Measurements from ENCODE around the gene COPS3. TPM values are rescaled to one million over a fixed set of nuclear protein-coding genes. Genes with fewer than 3 reads are reported as not detected.

COPS3 gene
- total and polyA plus RNA-seq, 4 donors = 32.9 to 63.3 (median 50.2) TPM

DNA sequence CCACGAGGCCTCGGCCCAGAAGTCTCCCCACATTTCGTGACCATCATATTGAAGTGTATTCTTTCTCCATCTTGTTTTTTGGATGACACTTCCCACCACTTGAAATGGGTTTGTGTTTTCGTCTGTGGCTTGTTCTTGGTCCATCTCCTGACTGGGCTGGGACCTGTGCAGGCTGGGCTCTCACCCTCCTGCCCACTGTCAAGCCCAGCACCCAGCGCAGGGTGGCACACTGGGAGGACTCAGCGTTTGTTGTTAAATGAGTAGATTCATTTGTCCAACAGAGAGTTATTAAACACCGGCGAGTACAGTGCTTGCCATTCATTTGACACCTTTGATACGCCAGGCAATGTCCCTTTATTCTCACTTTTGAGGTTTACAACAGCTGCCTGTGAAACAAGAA lies 44.8 kb upstream of the COPS3 start:
- TF ChIP-seq, protein P1, sequence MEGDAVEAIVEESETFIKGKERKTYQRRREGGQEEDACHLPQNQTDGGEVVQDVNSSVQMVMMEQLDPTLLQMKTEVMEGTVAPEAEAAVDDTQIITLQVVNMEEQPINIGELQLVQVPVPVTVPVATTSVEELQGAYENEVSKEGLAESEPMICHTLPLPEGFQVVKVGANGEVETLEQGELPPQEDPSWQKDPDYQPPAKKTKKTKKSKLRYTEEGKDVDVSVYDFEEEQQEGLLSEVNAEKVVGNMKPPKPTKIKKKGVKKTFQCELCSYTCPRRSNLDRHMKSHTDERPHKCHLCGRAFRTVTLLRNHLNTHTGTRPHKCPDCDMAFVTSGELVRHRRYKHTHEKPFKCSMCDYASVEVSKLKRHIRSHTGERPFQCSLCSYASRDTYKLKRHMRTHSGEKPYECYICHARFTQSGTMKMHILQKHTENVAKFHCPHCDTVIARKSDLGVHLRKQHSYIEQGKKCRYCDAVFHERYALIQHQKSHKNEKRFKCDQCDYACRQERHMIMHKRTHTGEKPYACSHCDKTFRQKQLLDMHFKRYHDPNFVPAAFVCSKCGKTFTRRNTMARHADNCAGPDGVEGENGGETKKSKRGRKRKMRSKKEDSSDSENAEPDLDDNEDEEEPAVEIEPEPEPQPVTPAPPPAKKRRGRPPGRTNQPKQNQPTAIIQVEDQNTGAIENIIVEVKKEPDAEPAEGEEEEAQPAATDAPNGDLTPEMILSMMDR (IDR thresholded peaks at IDR 0.05; ENCODE audit: control extremely low read depth, extremely low read depth) = no peak
- Histone ChIP-seq H3K27me3 (ENCODE audit: control insufficient read depth in 3 of 3, insufficient read depth in 3 of 3, low read length in 2 of 3) (no peaks in the 10 kb centered on the region), H3K9ac (ENCODE audit: insufficient read depth in 1 of 2, low read length in 2 of 2) (no peak overlapping the region), H3K27ac (ENCODE audit: low read depth in 1 of 2, low read length in 1 of 2) (no peak overlapping the region), H3K36me3 (ENCODE audit: control insufficient read depth in 4 of 4, insufficient read depth in 4 of 4, low read length in 4 of 4) (no peaks in the 10 kb centered on the region), H3K4me1 (ENCODE audit: control insufficient read depth in 5 of 5, insufficient read depth in 5 of 5, low read length in 5 of 5) (no peaks in the 10 kb centered on the region), H3K9me3 (ENCODE audit: control insufficient read depth in 4 of 4, insufficient read depth in 3 of 4, low read length in 3 of 4) (no peaks in the 10 kb centered on the region), H3K4me3 (no peak overlapping the region)
- 90 to 94% methylated on average over 9 of the region's 9 CpGs for WGBS, 2 donors
- ATAC-seq (ENCODE audit: insufficient read depth, low FRiP score) (no peak), DNase-seq (no peak)

DNA sequence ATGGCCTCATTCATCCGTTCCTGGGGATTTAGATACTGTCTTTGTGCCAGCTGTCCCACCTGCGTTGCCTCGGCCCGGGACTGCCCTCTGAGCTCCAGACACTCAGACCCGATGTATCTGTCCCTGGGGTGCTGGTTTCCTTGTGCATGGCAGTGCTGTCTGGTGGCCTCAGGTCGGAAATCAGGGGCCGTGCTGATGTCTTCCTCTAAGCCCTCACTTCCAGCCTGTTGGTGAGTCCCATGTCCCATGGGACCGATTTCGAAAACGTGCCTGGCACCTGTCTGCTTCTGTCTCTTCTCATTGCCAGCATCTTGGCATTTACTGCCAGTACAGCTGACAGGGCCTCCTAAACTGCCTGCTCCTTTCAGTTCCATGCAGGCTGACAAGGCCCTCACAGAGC lies 44.2 kb upstream of the COPS3 start:
- no peaks in the 10 kb centered on the region for H3K9me3 ChIP-seq (ENCODE audit: control insufficient read depth in 4 of 4, insufficient read depth in 3 of 4, low read length in 3 of 4)
- no peak overlapping the region for H3K9ac ChIP-seq (ENCODE audit: insufficient read depth in 1 of 2, low read length in 2 of 2)
- no peaks in the 10 kb centered on the region for H3K4me1 ChIP-seq (ENCODE audit: control insufficient read depth in 5 of 5, insufficient read depth in 5 of 5, low read length in 5 of 5)
- TF ChIP-seq, protein P1 (IDR thresholded peaks at IDR 0.05; ENCODE audit: control extremely low read depth, extremely low read depth) = no peak
- H3K27ac ChIP-seq (ENCODE audit: low read depth in 1 of 2, low read length in 1 of 2) = no peak overlapping the region
- 93 to 96% methylated on average over 10 of the region's 10 CpGs for WGBS, 2 donors
- DNase-seq = no peak
- H3K4me3 ChIP-seq = no peak overlapping the region
- no peaks in the 10 kb centered on the region for H3K27me3 ChIP-seq (ENCODE audit: control insufficient read depth in 3 of 3, insufficient read depth in 3 of 3, low read length in 2 of 3)
- no peaks in the 10 kb centered on the region for H3K36me3 ChIP-seq (ENCODE audit: control insufficient read depth in 4 of 4, insufficient read depth in 4 of 4, low read length in 4 of 4)
- no peak for ATAC-seq (ENCODE audit: insufficient read depth, low FRiP score)

DNA sequence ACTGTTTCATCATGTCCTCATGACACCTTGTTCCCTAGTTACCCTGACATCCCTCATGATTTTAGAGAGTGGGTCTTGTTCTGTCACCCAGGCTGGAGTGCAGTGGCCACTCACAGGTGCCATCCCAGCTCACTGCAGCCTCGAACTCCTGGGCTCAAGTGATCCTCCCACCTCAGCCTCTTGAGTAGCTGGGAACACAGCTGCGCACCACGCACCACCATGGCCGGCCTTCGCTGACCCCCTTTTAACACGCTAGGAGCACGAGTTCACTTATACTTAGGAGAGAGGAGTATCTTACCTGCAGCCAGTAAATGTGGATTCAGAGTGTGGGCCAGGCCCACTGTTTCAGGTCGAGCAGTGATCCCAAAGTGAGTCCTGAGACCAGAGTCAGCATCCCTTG lies 43.6 kb upstream of the COPS3 start:
- TF ChIP-seq, protein P1 (IDR thresholded peaks at IDR 0.05; ENCODE audit: control extremely low read depth, extremely low read depth) = no peak
- H3K36me3 ChIP-seq (ENCODE audit: control insufficient read depth in 4 of 4, insufficient read depth in 4 of 4, low read length in 4 of 4) = no peaks in the 10 kb centered on the region
- H3K9me3 ChIP-seq (ENCODE audit: control insufficient read depth in 4 of 4, insufficient read depth in 3 of 4, low read length in 3 of 4) = no peaks in the 10 kb centered on the region
- no peak overlapping the region for H3K4me3 ChIP-seq
- 94 to 95% methylated on average over 8 of the region's 8 CpGs for WGBS, 2 donors
- H3K4me1 ChIP-seq (ENCODE audit: control insufficient read depth in 5 of 5, insufficient read depth in 5 of 5, low read length in 5 of 5) = no peaks in the 10 kb centered on the region
- H3K9ac ChIP-seq (ENCODE audit: insufficient read depth in 1 of 2, low read length in 2 of 2) = no peak overlapping the region
- DNase-seq = no peak
- H3K27ac ChIP-seq (ENCODE audit: low read depth in 1 of 2, low read length in 1 of 2) = no peak overlapping the region
- no peak for ATAC-seq (ENCODE audit: insufficient read depth, low FRiP score)
- H3K27me3 ChIP-seq (ENCODE audit: control insufficient read depth in 3 of 3, insufficient read depth in 3 of 3, low read length in 2 of 3) = no peaks in the 10 kb centered on the region

All from lung (tissue), 12 donors.